HUDEP-2 (cell line): ENCODE results near the gene CFL1.

ENCODE experiments used
- DNase-seq, 76 experiments: peaks; one replicate each; lab custom pipeline; 2025; ENCODE audit not compliant: unreplicated experiment in 76 of 76; lab: John Stamatoyannopoulos, UW

CFL1 gene

DNA sequence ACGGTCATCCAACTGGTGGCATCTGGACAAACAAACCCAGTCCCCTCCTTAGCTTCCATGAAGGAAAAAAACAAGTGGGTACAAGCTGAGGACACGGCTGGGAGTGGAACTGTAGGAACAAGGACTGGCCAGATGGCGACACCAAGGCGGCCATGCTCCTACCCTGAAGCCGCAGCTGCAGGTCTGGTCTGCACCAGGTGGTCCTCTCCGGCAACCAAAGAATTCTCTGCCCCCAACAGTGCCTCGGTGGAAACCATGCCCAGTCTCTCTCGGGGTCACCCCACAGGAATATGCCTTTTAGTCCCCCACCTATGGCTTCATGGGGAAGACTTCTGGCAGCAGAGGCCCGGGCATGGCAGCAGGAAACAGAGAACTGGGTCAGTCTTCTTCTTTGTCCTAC is 48.5 kb downstream of the CFL1 start:
- no peak for DNase-seq

DNA sequence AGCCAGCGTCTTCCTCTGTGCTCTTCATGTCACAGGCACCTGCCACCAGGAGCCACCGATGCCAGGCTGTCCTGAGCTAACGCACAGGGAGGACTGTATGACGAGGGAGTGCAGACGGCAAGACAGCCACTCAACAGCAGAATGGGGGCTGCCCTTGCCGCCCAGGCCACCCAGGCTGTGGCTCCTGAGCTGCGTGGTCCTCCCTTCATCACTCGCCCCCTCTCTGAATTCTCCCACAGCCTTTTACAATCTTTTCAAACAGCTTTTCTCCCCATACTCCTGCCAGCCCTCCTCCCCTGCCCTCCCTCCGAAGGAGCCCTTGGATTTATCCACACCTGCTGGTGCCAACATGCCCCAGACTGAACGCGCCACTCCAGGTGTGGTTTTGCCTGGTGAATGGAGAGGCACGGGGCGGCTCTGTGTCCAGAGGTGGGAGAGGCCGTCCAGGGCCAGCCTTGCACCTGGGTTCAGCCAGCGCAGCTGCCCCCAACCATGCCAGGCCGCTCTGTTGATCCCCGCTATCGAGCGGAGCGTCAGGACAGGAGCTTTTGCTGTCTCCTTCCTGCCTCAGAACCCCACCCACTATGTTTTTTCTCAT is 49.1 kb downstream of the CFL1 start:
- DNase-seq: no peak

DNA sequence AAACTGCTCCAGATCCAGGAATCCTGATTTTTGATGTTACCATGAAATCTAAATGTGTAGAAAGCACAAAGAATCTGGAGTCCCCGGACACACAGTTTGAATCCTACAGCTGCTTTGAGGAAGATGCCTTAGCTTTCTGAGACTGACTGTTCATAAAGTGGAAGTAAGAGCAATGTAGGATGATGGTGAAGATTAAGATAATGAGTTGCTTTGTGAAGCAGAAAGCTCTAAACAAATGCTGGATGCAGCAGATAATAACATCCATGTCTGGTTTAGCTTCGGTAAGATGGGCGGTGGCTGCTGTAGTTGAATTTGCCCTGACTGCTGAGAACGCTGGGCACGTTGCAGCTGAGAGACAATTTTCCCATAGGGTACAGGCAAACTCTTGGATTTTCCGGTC is 51.0 kb downstream of the CFL1 start:
- DNase-seq: peak in 2 of 76 experiments; percentile 3 to 9
